GM08714 (cell line): ENCODE measurements around the gene RNPS1.
A peak's percentile ranks its signal among the peaks of the same experiment; 100 is the strongest.
"Not testable (repeated sequence)": the region's sequence is repeated elsewhere in the genome, so short reads cannot be mapped to it uniquely, and the experiment has no call there.

Experiments
- H3K4me3 ChIP-seq: fragments of 200-500 bp; sonication (Bioruptor generic); 2 replicates; pipeline ENCODE4 v1.5.1; 2014; ENCODE audit warnings: mild to moderate bottlenecking, low read length, inconsistent platforms
- ZNF274 ChIP-seq: IDR thresholded peaks from 2 replicates; pipeline ENCODE4 v1.6.1; 2012; ENCODE audit warnings: mild to moderate bottlenecking, low read depth, low read length

RNPS1 gene

GRCh38 chr16:2276368-2277195 is 8.7 kb upstream of the RNPS1 start:
- no peak overlapping the region for H3K4me3 ChIP-seq
- no peak for TF ChIP-seq ZNF274

GRCh38 chr16:2275476-2276367 is 7.8 kb upstream of the RNPS1 start:
- H3K4me3 ChIP-seq: no peak overlapping the region
- no peak for TF ChIP-seq ZNF274

- TF ChIP-seq ZNF274: no peak
- H3K4me3 ChIP-seq: no peak overlapping the region
Measured at GRCh38 chr16:2273931-2274330, 6.0 kb upstream of the RNPS1 start.

DNA sequence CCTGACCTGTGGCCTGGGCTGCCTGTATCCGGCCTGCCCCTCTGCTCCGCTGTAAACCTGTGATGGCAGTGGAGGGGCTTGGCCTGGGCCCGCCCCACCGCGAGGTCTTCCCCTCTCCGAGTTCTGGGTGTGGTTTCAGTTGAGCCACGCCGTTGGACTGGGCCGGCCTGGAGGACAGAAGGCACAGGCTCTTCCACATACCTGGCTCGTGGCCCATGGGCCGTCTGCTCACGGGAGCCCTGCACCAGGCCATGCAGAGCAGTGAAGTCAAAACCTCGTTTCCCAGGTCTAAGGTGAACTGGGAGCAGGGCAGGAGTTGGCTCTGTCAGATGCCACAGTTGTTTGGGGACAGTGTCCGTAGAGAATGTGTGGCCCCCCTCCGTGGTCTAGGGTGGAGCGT is 5.6 kb upstream of the RNPS1 start:
- no peak overlapping the region for H3K4me3 ChIP-seq
- no peak for TF ChIP-seq ZNF274

DNA sequence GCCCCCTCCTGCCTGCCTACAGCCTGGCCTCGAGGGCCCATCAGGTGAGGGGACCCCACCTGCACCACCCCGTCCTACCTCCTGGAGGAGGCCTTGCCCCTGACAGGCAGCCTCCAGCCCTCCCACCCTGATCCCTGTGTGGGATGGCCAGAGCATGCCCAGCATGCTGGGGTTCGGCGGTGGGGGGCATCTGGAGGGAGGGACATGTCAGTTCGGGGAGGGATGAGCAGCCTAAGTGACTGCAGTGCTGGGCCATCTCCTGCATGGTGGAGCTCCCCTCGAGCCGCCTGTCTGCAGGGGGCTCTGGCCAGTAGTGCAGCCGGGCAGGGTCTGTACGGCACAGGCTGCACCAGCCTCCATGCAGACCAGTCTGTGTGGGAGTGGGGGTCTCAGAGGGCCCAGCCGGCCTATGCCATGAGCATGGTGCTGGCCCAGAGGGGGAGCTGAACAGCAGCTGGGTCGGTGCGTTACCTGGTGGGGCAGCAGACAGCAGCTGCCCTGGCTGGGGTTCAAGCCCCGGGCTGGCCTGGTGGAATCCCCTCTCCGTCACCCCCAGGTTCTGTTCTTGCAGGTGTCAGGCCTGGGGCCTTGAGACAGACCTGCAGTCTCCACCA is 4.0 kb upstream of the RNPS1 start:
- TF ChIP-seq ZNF274: no peak
- no peak overlapping the region for H3K4me3 ChIP-seq

GRCh38 chr16:2270588-2271470 is 2.9 kb upstream of the RNPS1 start:
- H3K4me3 ChIP-seq: no peak overlapping the region
- TF ChIP-seq ZNF274: no peak

- TF ChIP-seq ZNF274: no peak
- H3K4me3 ChIP-seq: no peak overlapping the region
Measured at GRCh38 chr16:2270070-2270462, 2.1 kb upstream of the RNPS1 start.

- peak overlapping the region; percentile 75 for H3K4me3 ChIP-seq
Measured at GRCh38 chr16:2267505-2267912, 417 bp downstream of the RNPS1 start.

- peak overlapping the region; percentile 75 for H3K4me3 ChIP-seq
Measured at GRCh38 chr16:2266887-2267286, 1.0 kb downstream of the RNPS1 start.

- H3K4me3 ChIP-seq: not testable (repeated sequence)
Measured at GRCh38 chr16:2263026-2263425, 4.9 kb downstream of the RNPS1 start.

DNA sequence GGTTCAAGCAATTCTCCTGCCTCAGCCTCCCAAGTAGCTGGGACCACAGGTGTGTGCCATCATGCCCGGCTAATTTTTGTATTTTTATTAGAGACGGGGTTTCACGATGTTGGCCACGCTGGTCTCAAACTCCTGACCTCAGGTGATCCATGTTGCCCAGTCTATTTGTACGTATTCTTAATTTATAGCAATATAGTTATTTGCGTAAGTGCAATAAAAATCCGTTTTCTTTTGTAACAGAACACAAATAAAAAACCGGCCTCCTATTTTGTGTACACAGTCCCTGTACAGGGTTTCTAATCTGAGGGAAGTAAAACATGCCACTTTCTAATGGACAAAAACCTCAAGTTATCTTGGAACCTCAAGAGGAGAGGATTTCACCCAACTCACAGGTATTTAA is 7.7 kb downstream of the RNPS1 start:
- H3K4me3 ChIP-seq: no peak overlapping the region
- TF ChIP-seq ZNF274: no peak

DNA sequence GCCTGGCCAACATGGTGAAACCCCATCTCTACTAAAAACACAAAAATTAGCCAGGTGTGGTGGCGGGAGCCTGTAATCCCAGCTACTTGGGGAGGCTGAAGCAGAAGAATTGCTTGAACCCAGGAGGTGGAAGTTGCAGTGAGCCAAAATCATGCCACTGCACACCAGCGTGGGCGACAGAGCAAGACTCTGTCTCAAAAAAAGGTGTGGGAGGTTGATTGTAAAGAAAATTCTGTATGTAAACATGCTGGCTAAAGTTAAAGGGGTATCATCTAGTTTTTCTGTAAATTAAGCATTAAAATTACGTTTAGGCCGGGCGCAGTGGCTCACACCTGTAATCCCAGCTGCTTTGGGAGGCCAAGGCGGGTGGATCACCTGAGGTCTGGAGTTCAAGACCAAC is 9.4 kb downstream of the RNPS1 start:
- not testable (repeated sequence) for H3K4me3 ChIP-seq

DNA sequence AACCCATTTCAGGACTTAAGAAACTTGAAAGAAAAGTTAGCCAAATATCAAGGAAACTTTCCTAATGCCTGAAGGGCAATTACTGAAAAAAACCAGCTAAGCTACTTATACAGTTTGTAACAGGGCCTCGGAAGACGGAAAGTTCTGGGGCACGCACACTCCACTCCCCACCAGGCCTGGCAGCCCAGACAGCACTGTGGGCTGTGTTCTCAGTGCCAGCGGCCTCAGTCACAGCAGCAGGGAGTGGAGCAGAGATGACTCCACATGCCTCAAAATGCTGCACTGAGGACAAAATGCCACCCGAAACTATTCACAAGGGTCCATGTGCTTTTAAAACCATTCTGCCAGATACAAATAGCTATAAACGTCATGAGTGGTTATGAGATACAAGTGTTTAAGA is 10.2 kb downstream of the RNPS1 start:
- H3K4me3 ChIP-seq: no peak overlapping the region
- no peak for TF ChIP-seq ZNF274

- no peak overlapping the region for H3K4me3 ChIP-seq
- no peak for TF ChIP-seq ZNF274
Measured at GRCh38 chr16:2256531-2257140, 11.3 kb downstream of the RNPS1 start.
